Right lobe of liver (tissue), 4 donors: ENCODE measurements around the gene ARPC5.

ENCODE experiments used
- CTCF ChIP-seq, 4 donors: fragments of 200-600 bp in 3 of 4; fragments of 450-650 bp in 1 of 4; IDR thresholded peaks; one replicate each; pipeline versions ENCODE4 v1.5.1 to v1.8.0; 2016 to 2022; ENCODE audit warnings: antibody characterized with exemption in 4 of 4, mild to moderate bottlenecking in 2 of 4
- POLR2A ChIP-seq: fragments of 450-650 bp; IDR thresholded peaks from one replicate; pipeline ENCODE4 v1.6.1; 2017; ENCODE audit warnings: antibody characterized with exemption, mild to moderate bottlenecking
- donor health status: DM: no; HTN: no; CAD: no.
- donor health status: DM: no; HTN: no; CAD: no.
- donor health status: DM: no; HTN: yes; CAD: no.

- TF ChIP-seq CTCF (IDR thresholded peaks at IDR 0.05) (peak in 3 of 4 donors; percentile 4 to 27 (median 9)), POLR2A (no peak)
These were observed 55.3 kb downstream of the ARPC5 start for GRCh38 chr1:183580281-183580682.
